ENCODE measurements around the gene FUCA2. TPM values are rescaled to one million over a fixed set of nuclear protein-coding genes. Genes with fewer than 3 reads are reported as not detected.
"Not testable (repeated sequence)": the region's sequence is repeated elsewhere in the genome, so short reads cannot be mapped to it uniquely, and the experiment has no call there.

The FUCA2 gene
- total and polyA plus RNA-seq, 4 donors = 24.8 to 79.3 (median 41.5) TPM

- Histone ChIP-seq H3K4me1 (ENCODE audit: control insufficient read depth in 5 of 5, insufficient read depth in 5 of 5, low read length in 5 of 5) (peaks cover 3 to 31% (median 11%) of the 10 kb centered on the region in 5 donors), H3K27me3 (ENCODE audit: control insufficient read depth in 3 of 3, insufficient read depth in 3 of 3, low read length in 2 of 3) (peaks cover 0 to 3% (median 0%) of the 10 kb centered on the region in 3 donors), H3K27ac (ENCODE audit: low read depth in 1 of 2, low read length in 1 of 2) (no peak overlapping the region), H3K36me3 (ENCODE audit: control insufficient read depth in 4 of 4, insufficient read depth in 4 of 4, low read length in 4 of 4) (no peaks in the 10 kb centered on the region), H3K9me3 (ENCODE audit: control insufficient read depth in 4 of 4, insufficient read depth in 3 of 4, low read length in 3 of 4) (no peaks in the 10 kb centered on the region), H3K4me3 (no peak overlapping the region), H3K9ac (ENCODE audit: insufficient read depth in 1 of 2, low read length in 2 of 2) (no peak overlapping the region)
- WGBS, 2 donors = 63 to 64% methylated on average over 4 of the region's 4 CpGs
- ATAC-seq (ENCODE audit: insufficient read depth, low FRiP score) = no peak
- TF ChIP-seq CTCF (IDR thresholded peaks at IDR 0.05; ENCODE audit: control extremely low read depth, extremely low read depth) = no peak
- DNase-seq = peak in 1 of 3 donors; percentile 41
Observed at GRCh38 chr6:143513410-143513809, 1.9 kb upstream of the FUCA2 start.

- H3K27me3 ChIP-seq (ENCODE audit: control insufficient read depth in 3 of 3, insufficient read depth in 3 of 3, low read length in 2 of 3); ATAC-seq (ENCODE audit: insufficient read depth, low FRiP score); H3K4me3 ChIP-seq; H3K9ac ChIP-seq (ENCODE audit: insufficient read depth in 1 of 2, low read length in 2 of 2); DNase-seq; H3K9me3 ChIP-seq (ENCODE audit: control insufficient read depth in 4 of 4, insufficient read depth in 3 of 4, low read length in 3 of 4); H3K27ac ChIP-seq (ENCODE audit: low read depth in 1 of 2, low read length in 1 of 2): not testable (repeated sequence)
- 95 to 97% methylated on average over 13 of the region's 13 CpGs for WGBS, 2 donors
- Histone ChIP-seq H3K4me1 (ENCODE audit: control insufficient read depth in 5 of 5, insufficient read depth in 5 of 5, low read length in 5 of 5) (peaks cover 3 to 26% (median 10%) of the 10 kb centered on the region in 5 donors), H3K36me3 (ENCODE audit: control insufficient read depth in 4 of 4, insufficient read depth in 4 of 4, low read length in 4 of 4) (peaks cover 9 to 18% (median 10%) of the 10 kb centered on the region in 4 donors)
Observed at GRCh38 chr6:143510326-143510725, 1.2 kb downstream of the FUCA2 start.

DNA sequence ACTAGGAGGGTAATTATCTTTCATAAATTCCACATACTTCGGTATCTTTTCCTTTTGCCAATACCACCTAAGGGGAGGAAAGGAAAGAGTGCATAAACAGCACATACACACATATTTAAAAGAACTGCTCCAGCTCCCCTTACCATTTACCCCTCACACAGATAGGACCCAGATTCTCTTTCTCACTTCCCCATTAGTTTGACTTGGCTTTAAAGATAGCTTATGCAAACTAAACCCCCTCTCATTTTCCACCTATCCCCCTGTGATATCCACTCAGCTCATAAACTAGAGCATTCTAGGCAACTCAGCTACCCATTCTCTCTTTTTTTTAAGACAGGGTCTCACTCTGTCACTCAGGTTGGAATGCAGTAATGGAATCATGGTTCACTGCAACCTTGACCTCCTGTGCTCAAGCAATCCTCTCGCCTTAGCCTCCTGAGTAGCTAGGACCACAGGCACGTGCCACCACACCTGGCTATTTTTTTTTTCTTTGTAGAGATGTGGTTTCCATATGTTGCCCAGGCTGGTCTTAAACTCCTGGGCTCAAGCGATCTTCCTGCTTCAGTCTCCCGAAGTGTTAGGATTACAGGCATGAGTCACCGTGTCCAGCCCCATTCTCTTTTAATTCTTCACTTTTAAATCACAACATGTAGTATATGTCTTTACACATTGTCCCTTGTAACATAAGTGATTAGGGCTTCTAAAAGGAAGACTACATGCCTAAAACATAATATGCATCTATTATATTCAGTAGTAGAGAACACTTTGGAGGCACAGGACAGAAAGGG is 4.0 kb downstream of the FUCA2 start:
- no peak for TF ChIP-seq CTCF (IDR thresholded peaks at IDR 0.05; ENCODE audit: control extremely low read depth, extremely low read depth)
- H3K27ac ChIP-seq (ENCODE audit: low read depth in 1 of 2, low read length in 1 of 2) = no peak overlapping the region
- 93 to 94% methylated on average over 6 of the region's 6 CpGs for WGBS, 2 donors

GRCh38 chr6:143506620-143507019 is 4.9 kb downstream of the FUCA2 start:
- Histone ChIP-seq H3K36me3 (ENCODE audit: control insufficient read depth in 4 of 4, insufficient read depth in 4 of 4, low read length in 4 of 4) (peaks cover 9 to 27% (median 13%) of the 10 kb centered on the region in 4 donors), H3K9me3 (ENCODE audit: control insufficient read depth in 4 of 4, insufficient read depth in 3 of 4, low read length in 3 of 4) (no peaks in the 10 kb centered on the region), H3K27ac (ENCODE audit: low read depth in 1 of 2, low read length in 1 of 2) (no peak overlapping the region), H3K27me3 (ENCODE audit: control insufficient read depth in 3 of 3, insufficient read depth in 3 of 3, low read length in 2 of 3) (no peaks in the 10 kb centered on the region), H3K9ac (ENCODE audit: insufficient read depth in 1 of 2, low read length in 2 of 2) (no peak overlapping the region), H3K4me1 (ENCODE audit: control insufficient read depth in 5 of 5, insufficient read depth in 5 of 5, low read length in 5 of 5) (peaks cover 0 to 13% (median 4%) of the 10 kb centered on the region in 5 donors), H3K4me3 (no peak overlapping the region)
- 92 to 94% methylated on average over 2 of the region's 2 CpGs for WGBS, 2 donors
- no peak for TF ChIP-seq CTCF (IDR thresholded peaks at IDR 0.05; ENCODE audit: control extremely low read depth, extremely low read depth)
- DNase-seq (no peak), ATAC-seq (ENCODE audit: insufficient read depth, low FRiP score) (no peak)

More for the DNA sequence above, 4.0 kb downstream of the FUCA2 start:
- H3K9ac ChIP-seq (ENCODE audit: insufficient read depth in 1 of 2, low read length in 2 of 2) = no peak overlapping the region
- no peak for DNase-seq
- ATAC-seq (ENCODE audit: insufficient read depth, low FRiP score) = no peak
- no peaks in the 10 kb centered on the region for H3K27me3 ChIP-seq (ENCODE audit: control insufficient read depth in 3 of 3, insufficient read depth in 3 of 3, low read length in 2 of 3)
- no peak overlapping the region for H3K4me3 ChIP-seq
- peaks cover 9 to 27% (median 13%) of the 10 kb centered on the region in 4 donors for H3K36me3 ChIP-seq (ENCODE audit: control insufficient read depth in 4 of 4, insufficient read depth in 4 of 4, low read length in 4 of 4)
- H3K4me1 ChIP-seq (ENCODE audit: control insufficient read depth in 5 of 5, insufficient read depth in 5 of 5, low read length in 5 of 5) = peaks cover 0 to 18% (median 7%) of the 10 kb centered on the region in 5 donors
- no peaks in the 10 kb centered on the region for H3K9me3 ChIP-seq (ENCODE audit: control insufficient read depth in 4 of 4, insufficient read depth in 3 of 4, low read length in 3 of 4)
